SIG-M5 treated with dmso at 0.1 percent for 504 hours (cell line): ENCODE data around the gene PDXP.

Source experiments
- DNase-seq: peaks from one replicate; lab custom pipeline; 2025; ENCODE audit not compliant: unreplicated experiment; lab: John Stamatoyannopoulos, UW

Gene PDXP

GRCh38 chr22:37627545-37627944 lies 31.0 kb upstream of the PDXP start:
- no peak for DNase-seq

GRCh38 chr22:37628830-37629229 lies 29.7 kb upstream of the PDXP start:
- DNase-seq = no peak

- no peak for DNase-seq
Measured at GRCh38 chr22:37629928-37630327, 28.6 kb upstream of the PDXP start.

- no peak for DNase-seq
Measured at GRCh38 chr22:37630839-37631435, 27.6 kb upstream of the PDXP start.

GRCh38 chr22:37631448-37632173 lies 26.9 kb upstream of the PDXP start:
- no peak for DNase-seq

- DNase-seq = no peak
Measured at GRCh38 chr22:37632174-37633088, 26.1 kb upstream of the PDXP start.

GRCh38 chr22:37633089-37633624 lies 25.4 kb upstream of the PDXP start:
- no peak for DNase-seq

GRCh38 chr22:37633625-37634416 lies 24.7 kb upstream of the PDXP start:
- DNase-seq = peak; percentile 92

- no peak for DNase-seq
Measured at GRCh38 chr22:37634417-37634924, 24.1 kb upstream of the PDXP start.

- no peak for DNase-seq
Measured at GRCh38 chr22:37635157-37635556, 23.4 kb upstream of the PDXP start.

- DNase-seq = peak; percentile 47
Measured at GRCh38 chr22:37636186-37636948, 22.2 kb upstream of the PDXP start.

GRCh38 chr22:37636949-37637273 lies 21.6 kb upstream of the PDXP start:
- no peak for DNase-seq

- no peak for DNase-seq
Measured at GRCh38 chr22:37638391-37639069, 20.0 kb upstream of the PDXP start.

GRCh38 chr22:37639070-37639760 lies 19.3 kb upstream of the PDXP start, which contains the start of gene SH3BP1:
SH3BP1 (plus strand) TSS chr22:37639669; CDS start chr22:37639788, 119 bp downstream.
- peak; percentile 33 for DNase-seq

- DNase-seq = peak; percentile 59
Measured at GRCh38 chr22:37639771-37640590, 18.5 kb upstream of the PDXP start.

- DNase-seq = no peak
Measured at GRCh38 chr22:37640591-37641560, 17.6 kb upstream of the PDXP start.

GRCh38 chr22:37641561-37641949 lies 17.0 kb upstream of the PDXP start:
- DNase-seq = no peak
